Measurements from ENCODE around the gene ZC2HC1C. TPM values are rescaled to one million over a fixed set of nuclear protein-coding genes. Genes with fewer than 3 reads are reported as not detected.

The ZC2HC1C gene
- total RNA-seq, 2 experiments from 2014 or later: 0.22 to 0.30 TPM

DNA sequence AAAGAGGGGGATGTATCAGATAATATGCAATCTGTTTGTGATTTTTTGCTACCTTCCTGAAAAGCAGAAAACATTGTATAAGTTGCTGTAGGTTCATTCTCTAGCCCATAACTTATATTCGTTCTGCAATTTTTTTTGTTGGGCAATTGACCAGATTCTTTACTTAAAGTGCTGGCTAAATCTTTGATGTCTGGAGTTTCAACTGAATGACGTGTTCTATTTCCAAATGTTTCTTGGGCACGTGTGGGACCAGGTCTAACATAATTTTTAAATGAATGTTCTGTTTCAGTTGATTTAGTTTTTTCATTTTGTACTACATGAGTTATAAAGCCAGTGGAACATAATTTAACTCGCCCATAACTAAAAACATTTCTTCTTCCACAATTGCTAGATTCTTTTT, 21.9 kb upstream of the ZC2HC1C start:
- Mint-ChIP-seq H3K9me3 (no peaks in the 10 kb centered on the region), H3K4me1 (ENCODE audit: low read depth) (peaks cover 83% of the 10 kb centered on the region), H3K36me3 (ENCODE audit: low read depth) (peaks cover 59% of the 10 kb centered on the region), H3K27me3 (no peaks in the 10 kb centered on the region), H3K4me3 (no peak overlapping the region), H3K27ac (no peak overlapping the region)
- H3K27me3 ChIP-seq (ENCODE audit: control insufficient read depth in 1 of 2, insufficient read depth in 2 of 2, low read length in 2 of 2): no peaks in the 10 kb centered on the region
- ChIA-PET CTCF (no interaction called here), POLR2A (no interaction called here)
- intact Hi-C loops (cut with DNase I, micrococcal nuclease): loop anchor here in 1 of 2 experiments (2.0 kb wide), 1 partner anchor 43 kb away; no protein-coding TSS in a partner anchor
- no peaks in the 10 kb centered on the region for H3K36me3 ChIP-seq (ENCODE audit: insufficient read depth, low read length)
- H3K27ac ChIP-seq (ENCODE audit: low read depth in 1 of 2, low read length in 2 of 2): no peak overlapping the region
- TF ChIP-seq, protein P1, sequence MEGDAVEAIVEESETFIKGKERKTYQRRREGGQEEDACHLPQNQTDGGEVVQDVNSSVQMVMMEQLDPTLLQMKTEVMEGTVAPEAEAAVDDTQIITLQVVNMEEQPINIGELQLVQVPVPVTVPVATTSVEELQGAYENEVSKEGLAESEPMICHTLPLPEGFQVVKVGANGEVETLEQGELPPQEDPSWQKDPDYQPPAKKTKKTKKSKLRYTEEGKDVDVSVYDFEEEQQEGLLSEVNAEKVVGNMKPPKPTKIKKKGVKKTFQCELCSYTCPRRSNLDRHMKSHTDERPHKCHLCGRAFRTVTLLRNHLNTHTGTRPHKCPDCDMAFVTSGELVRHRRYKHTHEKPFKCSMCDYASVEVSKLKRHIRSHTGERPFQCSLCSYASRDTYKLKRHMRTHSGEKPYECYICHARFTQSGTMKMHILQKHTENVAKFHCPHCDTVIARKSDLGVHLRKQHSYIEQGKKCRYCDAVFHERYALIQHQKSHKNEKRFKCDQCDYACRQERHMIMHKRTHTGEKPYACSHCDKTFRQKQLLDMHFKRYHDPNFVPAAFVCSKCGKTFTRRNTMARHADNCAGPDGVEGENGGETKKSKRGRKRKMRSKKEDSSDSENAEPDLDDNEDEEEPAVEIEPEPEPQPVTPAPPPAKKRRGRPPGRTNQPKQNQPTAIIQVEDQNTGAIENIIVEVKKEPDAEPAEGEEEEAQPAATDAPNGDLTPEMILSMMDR (IDR thresholded peaks at IDR 0.05): no peak
- H3K4me1 ChIP-seq (ENCODE audit: insufficient read depth, low read length): peaks cover 17% of the 10 kb centered on the region
- no peak for ATAC-seq (ENCODE audit: poor library complexity)
- no peaks in the 10 kb centered on the region for H3K9me3 ChIP-seq (ENCODE audit: control insufficient read depth in 1 of 2, insufficient read depth in 1 of 2, low read length in 2 of 2)
- DNase-seq: no peak
- H3K4me3 ChIP-seq (ENCODE audit: low read length): no peak overlapping the region

DNA sequence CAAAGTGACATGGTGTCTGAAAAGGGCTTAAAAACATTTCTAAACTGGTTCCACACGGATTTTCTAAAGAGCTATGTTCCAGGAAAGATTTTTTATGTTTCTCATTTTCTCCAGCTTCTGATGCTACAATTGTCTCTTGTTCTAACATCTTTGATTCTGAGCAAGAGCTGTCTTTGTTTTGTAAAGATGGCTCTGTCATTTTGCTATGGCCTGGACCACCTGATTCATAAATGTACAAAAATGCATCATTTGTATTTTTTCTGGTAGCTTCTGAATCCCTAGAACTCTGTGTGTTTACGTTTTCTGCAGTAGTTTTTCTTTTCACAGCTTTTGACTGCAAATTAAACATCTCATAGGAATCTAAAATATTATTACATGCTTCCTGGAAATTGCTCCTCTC, 21.3 kb upstream of the ZC2HC1C start:
- Histone ChIP-seq H3K4me1 (ENCODE audit: insufficient read depth, low read length) (peaks cover 17% of the 10 kb centered on the region), H3K27ac (ENCODE audit: low read depth in 1 of 2, low read length in 2 of 2) (no peak overlapping the region), H3K27me3 (ENCODE audit: control insufficient read depth in 1 of 2, insufficient read depth in 2 of 2, low read length in 2 of 2) (no peaks in the 10 kb centered on the region), H3K36me3 (ENCODE audit: insufficient read depth, low read length) (no peaks in the 10 kb centered on the region), H3K9me3 (ENCODE audit: control insufficient read depth in 1 of 2, insufficient read depth in 1 of 2, low read length in 2 of 2) (no peaks in the 10 kb centered on the region), H3K4me3 (ENCODE audit: low read length) (no peak overlapping the region)
- Mint-ChIP-seq H3K36me3 (ENCODE audit: low read depth) (peaks cover 55% of the 10 kb centered on the region), H3K9me3 (no peaks in the 10 kb centered on the region), H3K4me3 (no peak overlapping the region), H3K27me3 (no peaks in the 10 kb centered on the region), H3K4me1 (ENCODE audit: low read depth) (peaks cover 82% of the 10 kb centered on the region), H3K27ac (no peak overlapping the region)
- ATAC-seq (ENCODE audit: poor library complexity) (no peak), DNase-seq (no peak)
- intact Hi-C loops (cut with DNase I, micrococcal nuclease): no loop called here
- POLR2A ChIA-PET: no interaction called here
- CTCF ChIA-PET: interaction anchor here (1.9 kb wide), 1 partner anchor 187 kb away, joined by 5 read pairs; no protein-coding TSS in a partner anchor
- TF ChIP-seq, protein P1 (IDR thresholded peaks at IDR 0.05): no peak

DNA sequence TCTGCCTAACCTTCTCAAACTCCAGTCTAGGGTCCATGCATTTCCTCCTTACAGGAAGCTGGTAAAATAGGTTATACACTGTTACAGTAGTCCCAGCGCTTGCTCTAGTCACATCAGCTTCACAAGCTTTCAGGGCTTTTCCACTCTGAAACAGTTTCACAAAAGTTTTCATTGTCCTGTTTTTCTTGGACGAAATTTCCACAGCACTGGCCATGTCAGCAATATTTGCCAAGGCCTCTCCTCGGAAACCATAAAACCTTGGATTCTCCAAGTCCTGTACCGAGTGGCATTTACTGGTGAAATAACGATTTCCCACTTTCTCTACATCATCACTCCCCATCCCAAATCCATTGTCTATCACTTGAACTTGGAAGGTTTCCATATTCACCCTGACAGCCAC, 20.3 kb upstream of the ZC2HC1C start:
- Histone ChIP-seq H3K4me3 (ENCODE audit: low read length) (no peak overlapping the region), H3K36me3 (ENCODE audit: insufficient read depth, low read length) (no peaks in the 10 kb centered on the region), H3K27ac (ENCODE audit: low read depth in 1 of 2, low read length in 2 of 2) (no peak overlapping the region), H3K4me1 (ENCODE audit: insufficient read depth, low read length) (peaks cover 17% of the 10 kb centered on the region), H3K27me3 (ENCODE audit: control insufficient read depth in 1 of 2, insufficient read depth in 2 of 2, low read length in 2 of 2) (no peaks in the 10 kb centered on the region), H3K9me3 (ENCODE audit: control insufficient read depth in 1 of 2, insufficient read depth in 1 of 2, low read length in 2 of 2) (no peaks in the 10 kb centered on the region)
- POLR2A ChIA-PET: interaction anchor here (0.9 to 4.1 kb wide), 3 partner anchors 8 to 29 kb away, joined by 3 to 22 read pairs (median 4); partner anchors contain the start of gene ACYP1
- Mint-ChIP-seq H3K9me3 (no peaks in the 10 kb centered on the region), H3K36me3 (ENCODE audit: low read depth) (peaks cover 50% of the 10 kb centered on the region), H3K4me1 (ENCODE audit: low read depth) (peaks cover 74% of the 10 kb centered on the region), H3K27me3 (no peaks in the 10 kb centered on the region), H3K4me3 (no peak overlapping the region), H3K27ac (no peak overlapping the region)
- TF ChIP-seq, protein P1 (IDR thresholded peaks at IDR 0.05): no peak
- intact Hi-C loops (cut with DNase I, micrococcal nuclease): no loop called here
- CTCF ChIA-PET: interaction anchor here (1.1 to 1.9 kb wide), 2 partner anchors 17 to 188 kb away, joined by 3 to 5 read pairs; no protein-coding TSS in a partner anchor
- DNase-seq (no peak), ATAC-seq (ENCODE audit: poor library complexity) (no peak)
